ENCODE measurements around the gene ETS2.

Gene ETS2

GRCh38 chr21:38774152-38774551 is 31.6 kb upstream of the ETS2 start:
- Histone ChIP-seq H3K4me3 (ENCODE audit: low read depth in 1 of 2, low read length in 1 of 2) (no peak overlapping the region), H3K27me3 (no peaks in the 10 kb centered on the region), H3K36me3 (no peaks in the 10 kb centered on the region), H3K9me3 (no peaks in the 10 kb centered on the region), H3K4me1 (ENCODE audit: control insufficient read depth in 1 of 2, insufficient read depth in 1 of 2, low read depth in 1 of 2, low read length in 1 of 2) (peaks cover 0 to 10% of the 10 kb centered on the region in 2 experiments), H3K27ac (no peak overlapping the region)
- TF ChIP-seq CTCF (IDR thresholded peaks at IDR 0.05) = no peak

GRCh38 chr21:38774586-38775285 is 31.0 kb upstream of the ETS2 start:
- no peaks in the 10 kb centered on the region for H3K36me3 ChIP-seq
- H3K4me3 ChIP-seq (ENCODE audit: low read depth in 1 of 2, low read length in 1 of 2) = no peak overlapping the region
- no peaks in the 10 kb centered on the region for H3K27me3 ChIP-seq
- H3K9me3 ChIP-seq = no peaks in the 10 kb centered on the region
- peaks cover 0 to 10% of the 10 kb centered on the region in 2 experiments for H3K4me1 ChIP-seq (ENCODE audit: control insufficient read depth in 1 of 2, insufficient read depth in 1 of 2, low read depth in 1 of 2, low read length in 1 of 2)
- TF ChIP-seq CTCF (IDR thresholded peaks at IDR 0.05) = no peak
- no peak overlapping the region for H3K27ac ChIP-seq

GRCh38 chr21:38775733-38776132 is 30.0 kb upstream of the ETS2 start:
- H3K27ac ChIP-seq = no peak overlapping the region
- H3K4me1 ChIP-seq (ENCODE audit: control insufficient read depth in 1 of 2, insufficient read depth in 1 of 2, low read depth in 1 of 2, low read length in 1 of 2) = peaks cover 0 to 10% of the 10 kb centered on the region in 2 experiments
- H3K27me3 ChIP-seq = no peaks in the 10 kb centered on the region
- no peak for TF ChIP-seq CTCF (IDR thresholded peaks at IDR 0.05)
- H3K9me3 ChIP-seq = no peaks in the 10 kb centered on the region
- H3K36me3 ChIP-seq = no peaks in the 10 kb centered on the region
- H3K4me3 ChIP-seq (ENCODE audit: low read depth in 1 of 2, low read length in 1 of 2) = no peak overlapping the region

DNA sequence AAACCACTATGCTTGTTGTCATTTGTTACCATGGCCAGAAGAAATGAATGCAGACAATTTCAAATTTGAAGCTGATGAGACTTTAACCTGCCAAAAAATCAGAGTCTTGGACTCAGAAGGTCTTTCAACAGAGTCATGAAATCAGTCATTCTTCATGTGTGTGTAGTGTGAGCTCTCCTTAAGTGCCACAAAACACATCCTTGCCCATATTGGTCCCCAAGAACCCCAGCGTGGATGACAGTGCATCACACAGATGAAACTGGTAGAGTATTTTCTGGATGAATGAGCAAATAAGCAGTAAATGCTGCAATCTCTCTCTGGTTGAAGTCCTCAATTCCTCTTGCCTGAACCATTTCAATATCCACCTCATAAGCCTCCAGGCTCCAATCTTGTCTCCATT is 28.7 kb upstream of the ETS2 start:
- no peaks in the 10 kb centered on the region for H3K36me3 ChIP-seq
- no peak overlapping the region for H3K27ac ChIP-seq
- H3K4me1 ChIP-seq (ENCODE audit: control insufficient read depth in 1 of 2, insufficient read depth in 1 of 2, low read depth in 1 of 2, low read length in 1 of 2) = peaks cover 0 to 10% of the 10 kb centered on the region in 2 experiments
- no peaks in the 10 kb centered on the region for H3K27me3 ChIP-seq
- peaks cover 7% of the 10 kb centered on the region for H3K9me3 ChIP-seq
- no peak overlapping the region for H3K4me3 ChIP-seq (ENCODE audit: low read depth in 1 of 2, low read length in 1 of 2)
- TF ChIP-seq CTCF (IDR thresholded peaks at IDR 0.05) = no peak

DNA sequence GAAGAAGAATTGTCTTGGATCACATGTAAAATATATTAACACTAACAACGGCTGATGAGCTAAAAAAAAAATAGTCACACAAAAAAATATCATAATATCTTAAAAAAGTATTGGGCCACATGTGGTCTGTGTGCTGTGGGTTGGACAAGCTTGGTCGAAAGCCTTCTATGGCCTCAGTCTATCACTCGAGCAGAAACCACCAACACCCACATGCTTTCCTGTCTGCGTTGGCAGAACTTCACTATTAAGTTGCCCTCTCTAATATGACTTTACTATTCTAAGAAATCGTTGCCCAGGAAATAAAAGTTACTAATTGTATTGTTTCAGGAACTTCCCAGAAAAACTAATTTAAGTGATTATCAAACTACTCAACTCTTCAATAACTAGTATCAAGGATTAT is 28.2 kb upstream of the ETS2 start:
- peaks cover 0 to 8% of the 10 kb centered on the region in 2 experiments for H3K4me1 ChIP-seq (ENCODE audit: control insufficient read depth in 1 of 2, insufficient read depth in 1 of 2, low read depth in 1 of 2, low read length in 1 of 2)
- H3K4me3 ChIP-seq (ENCODE audit: low read depth in 1 of 2, low read length in 1 of 2) = no peak overlapping the region
- peaks cover 7% of the 10 kb centered on the region for H3K9me3 ChIP-seq
- H3K27me3 ChIP-seq = no peaks in the 10 kb centered on the region
- H3K27ac ChIP-seq = no peak overlapping the region
- TF ChIP-seq CTCF (IDR thresholded peaks at IDR 0.05) = no peak
- H3K36me3 ChIP-seq = no peaks in the 10 kb centered on the region
